Measurements from ENCODE around the gene EPB41L5. TPM values are rescaled to one million over a fixed set of nuclear protein-coding genes. Genes with fewer than 3 reads are reported as not detected.
"Not testable (repeated sequence)": the region's sequence is repeated elsewhere in the genome, so short reads cannot be mapped to it uniquely, and the experiment has no call there.

Gene EPB41L5
- total RNA-seq, 2 experiments from 2014 or later = 5.6 to 14.1 TPM

DNA sequence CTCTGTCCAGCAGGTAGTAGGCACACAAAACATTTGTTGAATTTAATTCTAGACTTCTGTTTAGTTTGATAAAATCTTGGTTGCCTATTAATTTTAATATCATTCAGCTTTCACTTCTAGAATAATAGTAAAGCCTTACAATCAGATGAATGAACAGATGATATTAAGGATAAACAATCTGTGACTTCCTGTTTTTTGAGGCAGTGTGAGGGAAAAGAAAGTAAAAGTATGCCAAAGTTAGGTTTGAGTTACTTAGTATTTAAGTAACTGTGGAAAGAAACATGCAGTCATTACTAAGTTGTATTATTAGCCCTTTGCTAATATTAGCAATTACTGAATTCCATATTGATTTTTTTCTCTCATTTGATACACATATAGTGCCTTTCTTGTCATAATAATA is 31.5 kb downstream of the EPB41L5 start:
- no peak for DNase-seq (ENCODE audit: low spot score)
- Histone ChIP-seq H3K4me3 (ENCODE audit: low read depth, low read length, poor library complexity, severe bottlenecking) (no peak overlapping the region), H3K27ac (ENCODE audit: low read depth, low read length, poor library complexity, severe bottlenecking) (no peak overlapping the region), H3K9me3 (ENCODE audit: low read length) (no peaks in the 10 kb centered on the region), H3K4me2 (ENCODE audit: low read length) (no peak overlapping the region), H3K9me2 (ENCODE audit: insufficient read depth, low read length) (no peaks in the 10 kb centered on the region), H3K36me3 (ENCODE audit: insufficient read depth, low read length) (peaks cover 3% of the 10 kb centered on the region; the same call in 1 of the 2 replicates), H4K20me1 (ENCODE audit: insufficient read depth, low read length) (no peaks in the 10 kb centered on the region), H3K4me1 (ENCODE audit: insufficient read depth, low read length, poor library complexity, severe bottlenecking) (no peaks in the 10 kb centered on the region), H2AFZ (ENCODE audit: low read length) (no peak overlapping the region), H3K79me2 (ENCODE audit: insufficient read depth, low read depth, low read length) (no peaks in the 10 kb centered on the region)
- no peak for TF ChIP-seq EZH2phosphoT487 (IDR thresholded peaks at IDR 0.05; ENCODE audit: borderline replicate concordance, low read depth, low read length)
- no peak for TF ChIP-seq CTCF (conservative IDR thresholded peaks at IDR 0.05; ENCODE audit: low read length)
- intact Hi-C loops (cut with micrococcal nuclease; ENCODE audit: unreplicated experiment) = no loop called here
- ChIA-PET CTCF (ENCODE audit: unreplicated experiment) (interaction anchor here (0.6 kb wide), 1 partner anchor 269 kb away, joined by 3 read pairs; no protein-coding TSS in a partner anchor), POLR2A (interaction anchor here (0.6 to 0.9 kb wide), 2 partner anchors 10 to 25 kb away, joined by 3 read pairs; no protein-coding TSS in a partner anchor)
- no TSS peak for BruUV-seq (replicated peaks)

DNA sequence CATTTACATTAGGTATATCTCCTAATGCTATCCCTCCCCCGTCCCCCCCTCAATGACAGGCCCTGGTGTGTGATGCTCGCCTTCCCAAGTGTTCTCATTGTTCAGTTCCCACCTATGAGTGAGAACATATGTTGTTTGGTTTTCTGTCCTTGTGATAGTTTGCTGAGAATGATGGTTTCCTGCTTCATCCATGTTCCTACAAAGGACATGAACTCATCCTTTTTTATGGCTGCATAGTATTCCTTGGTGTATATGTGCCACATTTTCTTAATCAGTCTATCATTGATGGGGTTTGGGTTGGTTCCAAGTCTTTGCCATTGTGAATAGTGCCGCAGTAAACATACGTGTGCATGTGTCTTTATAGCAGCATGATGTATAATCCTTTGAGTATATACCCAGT is 32.9 kb downstream of the EPB41L5 start:
- H3K27ac ChIP-seq (ENCODE audit: low read depth, low read length, poor library complexity, severe bottlenecking); H3K9me2 ChIP-seq (ENCODE audit: insufficient read depth, low read length); H3K36me3 ChIP-seq (ENCODE audit: insufficient read depth, low read length); BruUV-seq (replicated peaks); intact Hi-C loops (cut with micrococcal nuclease; ENCODE audit: unreplicated experiment); H3K9me3 ChIP-seq (ENCODE audit: low read length); DNase-seq (ENCODE audit: low spot score); H2AFZ ChIP-seq (ENCODE audit: low read length); H3K4me2 ChIP-seq (ENCODE audit: low read length); POLR2A ChIA-PET; H3K4me3 ChIP-seq (ENCODE audit: low read depth, low read length, poor library complexity, severe bottlenecking); H3K4me1 ChIP-seq (ENCODE audit: insufficient read depth, low read length, poor library complexity, severe bottlenecking); H3K79me2 ChIP-seq (ENCODE audit: insufficient read depth, low read depth, low read length); H4K20me1 ChIP-seq (ENCODE audit: insufficient read depth, low read length); CTCF ChIA-PET (ENCODE audit: unreplicated experiment): not testable (repeated sequence)

GRCh38 chr2:120046252-120046651 is 33.4 kb downstream of the EPB41L5 start:
- H2AFZ ChIP-seq (ENCODE audit: low read length); H3K9me2 ChIP-seq (ENCODE audit: insufficient read depth, low read length); H3K27ac ChIP-seq (ENCODE audit: low read depth, low read length, poor library complexity, severe bottlenecking); H3K9me3 ChIP-seq (ENCODE audit: low read length); H3K36me3 ChIP-seq (ENCODE audit: insufficient read depth, low read length); DNase-seq (ENCODE audit: low spot score); H3K4me3 ChIP-seq (ENCODE audit: low read depth, low read length, poor library complexity, severe bottlenecking); H3K79me2 ChIP-seq (ENCODE audit: insufficient read depth, low read depth, low read length); CTCF ChIA-PET (ENCODE audit: unreplicated experiment); intact Hi-C loops (cut with micrococcal nuclease; ENCODE audit: unreplicated experiment); H4K20me1 ChIP-seq (ENCODE audit: insufficient read depth, low read length); H3K4me2 ChIP-seq (ENCODE audit: low read length); BruUV-seq (replicated peaks); POLR2A ChIA-PET; H3K4me1 ChIP-seq (ENCODE audit: insufficient read depth, low read length, poor library complexity, severe bottlenecking): not testable (repeated sequence)

DNA sequence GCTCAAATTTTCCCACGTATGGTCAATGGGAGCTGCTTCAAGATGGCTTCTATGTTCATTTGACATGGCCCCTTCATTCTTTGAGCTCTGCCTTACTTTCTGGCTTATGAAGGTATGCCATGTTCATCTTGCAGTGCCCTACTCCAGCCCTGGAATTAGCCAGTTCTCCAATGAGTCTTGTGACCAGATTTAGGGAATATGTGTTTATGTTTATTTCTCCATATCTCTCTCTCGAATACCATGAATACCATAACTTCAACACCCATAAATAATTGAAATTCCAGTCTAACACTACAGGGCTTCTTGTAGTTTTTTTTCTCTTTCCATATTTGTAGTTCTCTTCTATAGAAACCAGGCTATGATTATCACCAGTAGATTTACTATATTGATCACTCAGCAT is 39.7 kb downstream of the EPB41L5 start:
- ChIA-PET POLR2A (interaction anchor here (1.2 kb wide), 1 partner anchor 34 kb away, joined by 4 read pairs; no protein-coding TSS in a partner anchor), CTCF (ENCODE audit: unreplicated experiment) (no interaction called here)
- DNase-seq (ENCODE audit: low spot score) = no peak
- Histone ChIP-seq H2AFZ (ENCODE audit: low read length) (no peak overlapping the region), H3K79me2 (ENCODE audit: insufficient read depth, low read depth, low read length) (no peaks in the 10 kb centered on the region), H3K9me3 (ENCODE audit: low read length) (no peaks in the 10 kb centered on the region), H3K36me3 (ENCODE audit: insufficient read depth, low read length) (no peaks in the 10 kb centered on the region), H3K4me3 (ENCODE audit: low read depth, low read length, poor library complexity, severe bottlenecking) (no peak overlapping the region), H3K4me2 (ENCODE audit: low read length) (no peak overlapping the region), H3K9me2 (ENCODE audit: insufficient read depth, low read length) (no peaks in the 10 kb centered on the region), H4K20me1 (ENCODE audit: insufficient read depth, low read length) (no peaks in the 10 kb centered on the region), H3K27ac (ENCODE audit: low read depth, low read length, poor library complexity, severe bottlenecking) (no peak overlapping the region), H3K4me1 (ENCODE audit: insufficient read depth, low read length, poor library complexity, severe bottlenecking) (no peaks in the 10 kb centered on the region)
- TF ChIP-seq EZH2phosphoT487 (IDR thresholded peaks at IDR 0.05; ENCODE audit: borderline replicate concordance, low read depth, low read length) (no peak), CTCF (conservative IDR thresholded peaks at IDR 0.05; ENCODE audit: low read length) (no peak)
- intact Hi-C loops (cut with micrococcal nuclease; ENCODE audit: unreplicated experiment) = no loop called here
- no TSS peak for BruUV-seq (replicated peaks)
